Neutrophil (primary cell): ENCODE results near the gene SNTB2.
"Not testable (repeated sequence)": the region's sequence is repeated elsewhere in the genome, so short reads cannot be mapped to it uniquely, and the experiment has no call there.

Source experiments
- H3K27ac ChIP-seq: fragments of 200-600 bp; sonication (generic); 2 replicates; pipeline ENCODE4 v1.5.1; 2016; ENCODE audit warnings: mild to moderate bottlenecking, moderate library complexity
- H3K27me3 ChIP-seq: fragments of 200-600 bp; sonication (generic); 2 replicates; pipeline ENCODE4 v1.6.0; 2016; ENCODE audit warnings: mild to moderate bottlenecking
- H3K36me3 ChIP-seq: fragments of 200-600 bp; sonication (generic); 2 replicates; pipeline ENCODE4 v1.5.1; 2017
- H3K4me1 ChIP-seq, 2 experiments: fragments of 200-600 bp in 1 of 2; sonication (generic) in 1 of 2; 1 replicate in 1 of 2; 2 replicates in 1 of 2; pipeline versions ENCODE4 v1.5.1 to v1.6.1; 2013 to 2016; ENCODE audit warnings: low read depth in 1 of 2, low read length in 1 of 2, mild to moderate bottlenecking in 1 of 2, moderate library complexity in 1 of 2; ENCODE audit not compliant: control insufficient read depth in 1 of 2, insufficient read depth in 1 of 2
- H3K4me3 ChIP-seq, 2 experiments: fragments of 200-600 bp in 1 of 2; sonication (generic) in 1 of 2; 1 replicate in 1 of 2; 2 replicates in 1 of 2; pipeline ENCODE4 v1.5.1; 2013 to 2016; ENCODE audit warnings: low read depth in 1 of 2, low read length in 1 of 2, mild to moderate bottlenecking in 1 of 2, moderate library complexity in 1 of 2
- H3K9me3 ChIP-seq: fragments of 200-600 bp; sonication (generic); 2 replicates; pipeline ENCODE4 v1.5.1; 2016
- CTCF ChIP-seq: fragments of 200-600 bp; sonication (generic); IDR thresholded peaks from 2 replicates; pipeline ENCODE4 v1.5.1; 2016; ENCODE audit warnings: antibody characterized with exemption

Gene SNTB2

GRCh38 chr16:69294051-69294450 lies 107.1 kb downstream of the SNTB2 start:
- H3K27ac ChIP-seq: no peak overlapping the region
- TF ChIP-seq CTCF: no peak
- peaks cover 12 to 13% of the 10 kb centered on the region in 2 experiments for H3K4me1 ChIP-seq
- H3K4me3 ChIP-seq: no peak overlapping the region
- H3K36me3 ChIP-seq: no peaks in the 10 kb centered on the region
- no peaks in the 10 kb centered on the region for H3K27me3 ChIP-seq
- no peaks in the 10 kb centered on the region for H3K9me3 ChIP-seq

- not testable (repeated sequence) for H3K4me3 ChIP-seq, H3K27ac ChIP-seq, H3K27me3 ChIP-seq, H3K9me3 ChIP-seq
- H3K4me1 ChIP-seq: peaks cover 19 to 21% of the 10 kb centered on the region in 2 experiments
- peaks cover 13% of the 10 kb centered on the region for H3K36me3 ChIP-seq
These were observed 109.8 kb downstream of the SNTB2 start for GRCh38 chr16:69296771-69297170.

DNA sequence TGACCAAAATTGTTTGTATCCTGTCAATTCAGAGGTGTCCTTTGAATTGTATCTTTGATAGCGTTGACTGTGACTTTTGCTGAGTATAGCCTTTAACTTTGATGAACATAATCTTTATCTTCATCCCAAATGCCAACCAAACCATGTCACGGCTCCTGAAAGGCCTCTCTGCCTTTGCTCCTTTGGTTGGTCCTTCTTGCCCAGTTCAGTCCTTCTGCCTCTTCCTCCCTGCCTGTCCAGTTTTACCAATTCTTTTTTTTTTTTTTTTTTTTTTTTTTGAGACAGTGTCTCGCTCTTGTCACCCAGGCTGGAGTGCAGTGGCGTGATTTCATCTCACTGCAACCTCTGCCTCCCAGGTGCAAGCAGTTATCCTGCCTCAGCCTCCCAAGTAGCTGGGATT lies 111.3 kb downstream of the SNTB2 start:
- Histone ChIP-seq H3K9me3 (no peaks in the 10 kb centered on the region), H3K27me3 (no peaks in the 10 kb centered on the region), H3K36me3 (peaks cover 19% of the 10 kb centered on the region), H3K27ac (peak overlapping the region; percentile 73), H3K4me1 (peaks cover 19 to 21% of the 10 kb centered on the region in 2 experiments), H3K4me3 (no peak overlapping the region)
- TF ChIP-seq CTCF: no peak

GRCh38 chr16:69301187-69301586 lies 114.2 kb downstream of the SNTB2 start:
- Histone ChIP-seq H3K9me3 (no peaks in the 10 kb centered on the region), H3K4me3 (no peak overlapping the region), H3K27me3 (no peaks in the 10 kb centered on the region), H3K27ac (no peak overlapping the region), H3K4me1 (peaks cover 19 to 21% of the 10 kb centered on the region in 2 experiments), H3K36me3 (peaks cover 19% of the 10 kb centered on the region)
- TF ChIP-seq CTCF: no peak

GRCh38 chr16:69301861-69302260 lies 114.9 kb downstream of the SNTB2 start:
- H3K27me3 ChIP-seq: no peaks in the 10 kb centered on the region
- no peaks in the 10 kb centered on the region for H3K9me3 ChIP-seq
- peaks cover 19% of the 10 kb centered on the region for H3K36me3 ChIP-seq
- H3K4me3 ChIP-seq: no peak overlapping the region
- no peak overlapping the region for H3K27ac ChIP-seq
- peaks cover 19 to 21% of the 10 kb centered on the region in 2 experiments for H3K4me1 ChIP-seq
- no peak for TF ChIP-seq CTCF

DNA sequence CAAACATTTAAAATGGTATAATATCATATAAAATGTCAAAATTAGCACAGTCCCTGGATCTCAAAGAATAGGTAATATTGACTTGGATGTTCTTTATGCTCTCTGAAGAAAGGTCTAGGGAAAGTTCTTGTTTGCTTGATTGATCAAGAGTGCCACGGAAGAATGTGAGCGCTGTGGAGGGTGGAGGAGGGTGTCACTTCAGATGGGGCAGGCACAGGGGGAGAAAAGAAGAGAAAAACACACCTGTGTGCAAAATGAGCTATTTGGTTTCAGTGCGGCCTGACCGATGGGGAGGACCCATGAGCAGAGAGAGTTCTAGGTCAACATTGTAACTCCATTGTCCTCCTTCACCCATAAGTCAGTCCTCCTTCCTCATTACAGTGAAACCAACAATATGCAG lies 115.3 kb downstream of the SNTB2 start:
- H3K4me1 ChIP-seq: peaks cover 19 to 21% of the 10 kb centered on the region in 2 experiments
- H3K9me3 ChIP-seq: no peaks in the 10 kb centered on the region
- H3K27ac ChIP-seq: no peak overlapping the region
- no peak overlapping the region for H3K4me3 ChIP-seq
- H3K36me3 ChIP-seq: peaks cover 19% of the 10 kb centered on the region
- H3K27me3 ChIP-seq: no peaks in the 10 kb centered on the region
- TF ChIP-seq CTCF: no peak
